HG03565 (cell line): ENCODE data around the gene SCN8A.

Source experiments
- ATAC-seq: cut with Tn5 transposase; IDR thresholded peaks from one replicate; pipeline ENCODE4 v1.9.1; 2021; ENCODE audit warnings: mild to moderate bottlenecking, moderate library complexity; ENCODE audit not compliant: unreplicated experiment

SCN8A gene

GRCh38 chr12:51811203-51812202 lies 220.5 kb downstream of the SCN8A start:
- ATAC-seq, result no peak

DNA sequence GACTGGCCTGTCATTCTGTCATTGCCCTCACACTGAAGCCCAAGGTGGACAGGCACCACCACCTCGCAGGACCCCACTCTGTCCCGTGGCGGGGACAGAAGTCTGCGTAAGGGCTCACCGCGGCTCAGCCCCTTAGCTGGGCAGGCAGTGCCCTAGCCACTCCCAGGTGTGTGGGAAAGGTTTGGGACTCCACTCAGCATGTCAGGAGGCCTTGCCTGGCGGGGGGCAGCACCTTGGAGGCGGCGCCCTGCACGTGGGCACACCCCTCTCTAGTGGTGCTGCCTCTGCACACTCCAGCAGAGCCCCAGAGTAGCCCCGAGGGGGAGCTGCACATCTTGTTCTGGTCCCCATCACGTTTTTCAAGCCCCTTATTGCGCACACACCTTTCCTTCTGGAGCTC lies 221.8 kb downstream of the SCN8A start:
- ATAC-seq, result no peak

DNA sequence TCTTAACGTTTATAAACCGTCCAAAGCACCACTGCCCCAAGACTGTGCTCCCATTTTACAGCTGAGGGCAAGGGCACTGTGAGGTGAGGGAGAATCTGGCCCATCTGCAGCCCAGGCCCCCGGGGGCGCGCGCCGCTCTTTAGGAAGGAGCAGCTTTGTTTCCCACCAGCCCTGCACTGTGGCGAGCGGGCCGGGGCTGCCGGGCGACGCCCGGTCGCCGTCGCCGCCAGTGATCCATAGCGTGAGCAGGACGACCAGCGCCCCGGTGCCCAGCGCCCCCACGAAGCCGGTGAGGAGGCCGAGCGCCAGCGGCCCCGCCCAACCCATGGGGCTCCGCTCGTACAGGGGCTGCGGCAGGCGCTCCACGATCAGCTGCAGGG lies 222.9 kb downstream of the SCN8A start:
- ATAC-seq, result no peak

GRCh38 chr12:51814311-51815088 lies 223.5 kb downstream of the SCN8A start:
- no peak for ATAC-seq

- ATAC-seq, result no peak
These were observed 224.5 kb downstream of the SCN8A start for GRCh38 chr12:51815571-51815970.

DNA sequence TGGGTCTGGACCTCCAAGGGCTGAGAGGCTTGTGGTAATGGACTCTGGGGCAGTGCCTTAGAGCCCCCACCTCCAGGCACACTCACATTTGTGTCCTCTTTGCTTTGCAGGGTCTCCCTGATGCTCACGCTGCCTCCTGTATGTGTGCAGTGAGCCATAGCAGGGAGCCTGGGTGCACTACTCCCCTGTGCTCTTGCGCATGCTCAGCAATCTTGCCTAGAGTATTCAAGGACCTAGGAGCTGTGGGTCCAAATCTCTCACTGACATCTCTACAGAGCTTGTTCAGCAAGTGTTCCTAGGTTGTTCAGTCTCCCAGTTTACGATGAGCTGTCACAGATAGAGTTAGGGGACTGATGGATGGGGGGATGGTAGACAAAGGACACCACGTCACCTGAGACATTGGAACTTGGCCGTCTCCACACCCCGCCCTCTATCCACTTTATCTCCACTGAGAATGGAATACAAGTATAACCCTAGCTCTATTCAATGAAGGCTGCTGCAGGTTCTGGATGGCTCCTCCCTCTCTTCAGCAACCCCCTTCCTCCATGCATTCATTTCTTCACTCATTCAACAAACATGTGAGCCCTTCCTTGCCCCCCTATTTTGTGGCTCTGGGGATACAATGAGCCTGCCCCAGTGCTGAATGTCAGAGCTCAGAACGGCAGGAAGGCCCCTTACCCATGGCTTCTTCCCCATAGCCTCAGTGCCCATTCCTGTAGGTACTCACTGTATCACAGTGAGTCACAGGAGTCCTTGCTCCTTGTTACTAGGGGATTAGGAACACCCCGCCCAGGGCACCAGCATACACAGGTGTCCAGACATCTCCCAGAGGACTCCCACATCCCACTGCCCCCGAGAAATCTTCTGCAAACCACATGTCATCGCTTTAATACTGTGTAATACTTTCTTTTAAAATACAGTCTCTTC lies 226.3 kb downstream of the SCN8A start:
- no peak for ATAC-seq

DNA sequence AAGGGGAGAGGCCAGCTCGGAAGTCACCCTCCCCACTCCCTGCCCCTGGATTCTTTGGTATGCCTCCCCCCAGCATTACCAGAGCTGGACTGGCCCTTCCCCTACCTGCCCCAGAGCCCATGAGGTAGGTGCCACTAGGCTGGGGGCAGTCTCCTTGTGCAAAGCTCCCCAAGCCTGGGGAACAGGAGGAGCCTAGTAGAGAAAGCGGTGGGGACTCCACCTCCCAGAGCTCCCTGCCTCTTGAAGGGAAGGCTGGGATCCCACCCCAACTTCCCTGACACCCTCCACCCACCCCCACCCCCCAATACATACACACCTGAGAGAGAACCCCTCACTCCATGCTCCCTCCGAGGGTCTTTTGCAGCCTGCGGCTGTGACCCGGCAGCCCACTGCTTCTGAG lies 227.1 kb downstream of the SCN8A start:
- ATAC-seq, result no peak

DNA sequence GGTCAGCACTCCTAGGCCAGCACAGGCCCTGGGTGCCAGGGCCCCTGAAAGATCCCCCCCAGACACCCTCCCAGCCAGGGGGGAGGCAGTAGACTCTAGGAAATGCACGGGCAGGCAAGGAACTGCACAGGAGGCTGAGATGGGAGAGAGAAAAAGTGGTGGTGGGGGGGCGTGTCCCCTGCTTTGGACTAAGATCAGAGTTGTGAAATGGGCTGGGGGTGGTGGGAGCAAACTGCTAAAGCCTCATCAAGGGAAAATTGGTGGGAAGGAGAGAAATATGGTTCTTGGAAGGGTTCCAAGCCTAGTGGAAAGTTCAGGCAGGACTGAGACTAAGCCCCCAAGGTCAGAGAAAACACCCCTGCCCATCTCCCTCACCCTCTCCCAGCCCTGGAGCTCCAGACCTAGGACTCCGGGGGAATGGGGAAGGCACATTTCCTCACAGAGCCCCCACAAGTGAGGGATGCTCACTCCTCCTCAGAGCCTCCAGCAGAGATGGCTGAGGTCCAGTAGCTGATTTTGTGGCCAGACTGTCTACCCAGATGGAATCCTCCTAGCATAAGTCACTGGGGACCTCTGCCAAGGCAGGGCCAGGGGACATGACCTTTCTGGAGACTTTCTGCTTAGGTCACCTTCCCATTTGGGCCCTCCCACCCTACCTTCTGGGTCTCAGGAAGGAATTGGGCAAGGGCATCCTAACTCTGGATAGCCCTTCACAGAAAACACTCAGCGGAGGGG lies 227.7 kb downstream of the SCN8A start:
- ATAC-seq, result no peak

- no peak for ATAC-seq
These were observed 228.9 kb downstream of the SCN8A start for GRCh38 chr12:51819736-51820525.

DNA sequence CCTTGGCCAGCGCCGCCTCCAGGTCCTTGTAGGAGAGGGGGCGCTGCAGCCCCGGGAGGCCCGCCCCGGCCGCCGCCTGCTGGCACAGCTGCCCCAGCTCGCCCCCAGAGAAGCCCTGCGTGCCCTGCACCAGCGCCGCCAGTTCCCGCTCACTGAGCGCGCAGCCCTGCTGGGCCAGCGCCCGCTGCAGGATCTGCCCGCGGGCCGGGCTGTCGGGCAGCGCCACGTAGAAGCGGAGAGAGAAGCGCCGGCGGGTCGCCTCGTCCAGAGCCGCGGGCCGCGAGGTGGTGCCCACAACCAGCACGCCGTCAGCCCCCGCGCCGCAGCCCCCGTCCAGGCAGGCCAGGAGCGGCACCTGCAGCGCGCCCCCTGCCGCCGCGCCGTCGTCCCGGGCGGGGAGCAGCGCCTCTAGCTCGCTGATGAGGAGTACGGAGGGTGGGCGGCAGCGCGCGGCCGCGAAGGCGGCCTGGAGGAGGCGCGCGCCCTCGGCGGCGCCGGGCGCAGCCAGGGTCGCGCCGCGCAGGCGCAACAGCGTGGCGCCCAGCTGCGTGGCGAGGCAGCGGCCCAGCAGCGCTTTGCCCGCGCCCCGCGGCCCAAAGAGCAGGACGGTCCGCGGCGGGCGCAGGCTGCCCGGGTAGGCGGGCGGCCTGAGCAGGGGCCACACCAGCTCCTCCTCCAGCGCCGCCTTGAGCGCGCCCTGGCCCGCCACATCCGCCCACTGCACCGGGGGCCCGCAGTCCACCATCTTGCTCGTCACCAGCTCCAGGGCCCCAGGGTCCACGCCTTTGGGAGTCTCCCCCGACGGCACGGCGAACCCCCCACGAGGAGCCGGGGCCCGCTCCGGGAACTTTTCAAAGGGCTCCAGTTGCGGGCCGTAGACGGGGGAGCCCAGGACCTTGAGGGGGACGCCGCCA lies 229.8 kb downstream of the SCN8A start:
- no peak for ATAC-seq

DNA sequence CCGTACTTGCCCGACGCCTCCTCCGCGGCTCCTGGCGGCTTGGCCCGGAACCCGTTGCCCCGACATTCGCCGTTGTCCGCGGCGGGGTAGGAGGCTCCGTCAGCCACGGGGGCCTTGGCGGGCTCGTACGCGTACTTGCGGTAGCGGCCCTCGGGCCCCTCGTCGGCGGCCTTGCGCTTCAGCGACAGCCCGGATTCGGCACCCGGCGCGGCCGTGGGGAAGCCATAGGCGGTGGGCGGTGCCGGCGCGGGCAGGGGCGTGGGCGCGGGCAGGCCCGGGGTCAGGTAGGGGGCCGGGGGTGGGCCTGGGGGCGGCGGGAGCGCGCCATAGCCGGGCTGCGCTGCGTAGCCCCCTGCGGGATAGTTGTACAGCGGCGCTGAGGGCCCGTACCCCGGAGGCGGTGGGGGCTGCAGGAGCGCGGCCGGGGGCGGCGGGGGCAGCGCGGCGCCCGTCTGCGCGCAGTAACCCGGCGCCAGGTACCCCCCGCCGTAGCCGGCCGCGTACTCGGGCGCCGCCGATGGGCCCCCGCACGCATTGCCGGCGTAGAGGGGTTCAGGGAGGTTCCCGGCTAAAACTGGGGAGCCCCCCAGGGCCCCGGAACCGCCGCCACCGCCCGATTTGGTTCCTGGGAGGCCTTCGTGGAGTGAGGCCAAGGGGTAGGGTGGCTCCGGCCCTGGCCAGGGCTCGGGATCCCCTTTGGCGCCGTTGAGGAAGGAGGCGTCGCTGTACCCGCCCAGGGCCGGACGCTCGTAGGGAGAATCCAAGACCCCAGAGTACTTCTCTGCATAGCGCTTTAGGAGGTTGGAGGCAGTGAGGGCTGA lies 230.6 kb downstream of the SCN8A start:
- ATAC-seq, result no peak

GRCh38 chr12:51822261-51822616 lies 231.2 kb downstream of the SCN8A start:
- no peak for ATAC-seq

- no peak for ATAC-seq
These were observed 231.9 kb downstream of the SCN8A start for GRCh38 chr12:51822956-51823355.

- no peak for ATAC-seq
These were observed 233.0 kb downstream of the SCN8A start for GRCh38 chr12:51823875-51824565.

- no peak for ATAC-seq
These were observed 234.2 kb downstream of the SCN8A start for GRCh38 chr12:51825216-51825615.

DNA sequence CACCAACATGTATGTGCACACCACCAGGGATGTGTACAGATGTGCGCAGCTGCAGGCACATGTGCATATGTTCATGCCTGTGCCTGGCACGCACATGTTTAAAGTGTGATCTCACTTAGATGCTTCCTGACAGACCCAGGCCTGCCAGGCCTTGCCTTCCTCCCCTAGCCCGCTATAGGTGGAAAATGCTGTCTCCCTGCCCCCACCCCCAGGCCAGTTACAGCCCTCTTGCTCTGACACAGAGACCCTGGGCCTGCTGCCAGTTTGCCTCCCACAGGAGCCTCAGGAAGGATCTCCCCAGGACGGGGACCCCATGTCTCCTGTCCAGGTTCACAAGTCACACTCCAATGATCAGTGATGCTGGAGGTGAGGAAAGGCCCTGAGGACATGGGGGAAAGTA lies 235.8 kb downstream of the SCN8A start:
- no peak for ATAC-seq
